ENCODE results near the gene NPTXR. TPM values are rescaled to one million over a fixed set of nuclear protein-coding genes. Genes with fewer than 3 reads are reported as not detected.

Gene NPTXR
- total RNA-seq, 4 donors from 2014 or later: 3.6 to 8.7 (median 4.4) TPM

DNA sequence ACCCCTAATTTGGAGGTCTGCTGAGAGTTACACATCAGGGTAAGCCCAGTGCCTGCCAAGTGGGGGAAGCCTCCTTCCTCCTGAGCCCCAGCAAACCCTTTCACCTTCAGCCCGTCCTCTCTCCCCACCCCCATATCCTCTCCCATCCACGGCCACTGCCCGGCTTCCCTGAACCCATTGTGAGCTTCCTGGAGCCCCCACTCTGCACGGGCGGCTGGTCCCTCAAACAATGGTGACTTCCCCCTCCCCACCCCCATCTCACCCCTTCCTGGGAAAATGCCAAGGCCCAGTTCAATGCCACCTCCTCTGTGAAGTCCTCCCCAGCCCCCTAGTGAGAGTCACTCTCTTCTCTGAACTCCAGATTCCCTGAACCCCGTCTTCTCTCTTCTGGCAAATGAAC is 67.7 kb downstream of the NPTXR start:
- 60 to 61% methylated on average over 6 of the region's 6 CpGs for WGBS, 2 donors
- DNase-seq: no peak
- H3K27ac ChIP-seq: no peak overlapping the region
- H3K4me1 ChIP-seq: no peaks in the 10 kb centered on the region
- H3K4me3 ChIP-seq (replicated peaks in 1 of 3): no peak overlapping the region
- no peaks in the 10 kb centered on the region for H3K27me3 ChIP-seq
- TF ChIP-seq CTCF (IDR thresholded peaks at IDR 0.05): no peak
- no peak for TF ChIP-seq POLR2A (IDR thresholded peaks at IDR 0.05)
- no peaks in the 10 kb centered on the region for H3K9me3 ChIP-seq
- peaks cover 11 to 12% of the 10 kb centered on the region in 2 donors for H3K36me3 ChIP-seq
- intact Hi-C loops (cut with DNase I): loop anchor here (10.0 kb wide), 2 partner anchors 89 to 349 kb away; no protein-coding TSS in a partner anchor

GRCh38 chr22:38775656-38776055 is 68.2 kb downstream of the NPTXR start:
- Histone ChIP-seq H3K36me3 (peaks cover 8 to 9% of the 10 kb centered on the region in 2 donors), H3K27me3 (no peaks in the 10 kb centered on the region), H3K4me1 (no peaks in the 10 kb centered on the region), H3K4me3 (replicated peaks in 1 of 3) (no peak overlapping the region), H3K27ac (no peak overlapping the region), H3K9me3 (no peaks in the 10 kb centered on the region)
- TF ChIP-seq POLR2A (IDR thresholded peaks at IDR 0.05): no peak
- TF ChIP-seq CTCF (IDR thresholded peaks at IDR 0.05): no peak
- intact Hi-C loops (cut with DNase I): loop anchor here (10.0 kb wide), 2 partner anchors 89 to 349 kb away; no protein-coding TSS in a partner anchor
- WGBS, 2 donors: 72 to 80% methylated on average over 11 to 12 of the region's 13 CpGs
- DNase-seq: no peak

DNA sequence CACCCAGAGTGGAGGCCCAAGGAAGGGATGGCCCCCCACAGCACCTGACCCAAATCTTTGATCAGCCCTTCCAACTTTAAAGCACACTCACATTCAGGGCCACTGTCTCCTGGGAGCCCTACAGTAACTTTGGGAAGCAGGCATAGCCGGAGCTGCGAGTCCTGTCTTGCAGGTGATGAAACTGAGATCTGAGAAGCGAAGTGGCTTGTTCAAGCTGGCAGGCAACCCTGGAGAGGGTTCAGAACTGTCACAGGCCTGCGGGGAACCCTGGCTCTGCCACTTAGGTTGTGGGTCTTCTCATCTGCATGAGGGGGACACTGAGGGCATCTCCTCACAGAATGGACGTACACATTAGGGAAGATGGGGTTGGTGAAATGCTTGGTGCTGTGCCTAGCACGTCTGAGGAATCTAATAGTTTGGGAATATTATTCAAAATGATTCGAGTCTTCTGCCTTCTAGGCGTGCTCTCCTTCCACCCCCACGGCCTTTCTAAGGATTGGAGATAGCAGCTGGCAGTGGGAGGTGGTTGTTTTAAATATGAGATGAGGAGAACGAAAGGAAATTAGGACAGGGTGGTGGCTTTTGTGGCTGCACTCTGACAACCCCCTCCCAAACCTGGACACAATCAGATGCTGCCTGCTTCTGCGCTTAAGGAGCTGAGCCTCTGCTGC is 69.2 kb downstream of the NPTXR start:
- no peaks in the 10 kb centered on the region for H3K4me1 ChIP-seq
- DNase-seq: no peak
- H3K27ac ChIP-seq: no peak overlapping the region
- no peaks in the 10 kb centered on the region for H3K36me3 ChIP-seq
- 81 to 90% methylated on average over 10 to 11 of the region's 11 CpGs for WGBS, 2 donors
- no peaks in the 10 kb centered on the region for H3K9me3 ChIP-seq
- H3K4me3 ChIP-seq (replicated peaks in 1 of 3): no peak overlapping the region
- no peaks in the 10 kb centered on the region for H3K27me3 ChIP-seq
- TF ChIP-seq POLR2A (IDR thresholded peaks at IDR 0.05): no peak
- no peak for TF ChIP-seq CTCF (IDR thresholded peaks at IDR 0.05)
- intact Hi-C loops (cut with DNase I): loop anchor here (10.0 kb wide), 2 partner anchors 90 to 350 kb away; no protein-coding TSS in a partner anchor

DNA sequence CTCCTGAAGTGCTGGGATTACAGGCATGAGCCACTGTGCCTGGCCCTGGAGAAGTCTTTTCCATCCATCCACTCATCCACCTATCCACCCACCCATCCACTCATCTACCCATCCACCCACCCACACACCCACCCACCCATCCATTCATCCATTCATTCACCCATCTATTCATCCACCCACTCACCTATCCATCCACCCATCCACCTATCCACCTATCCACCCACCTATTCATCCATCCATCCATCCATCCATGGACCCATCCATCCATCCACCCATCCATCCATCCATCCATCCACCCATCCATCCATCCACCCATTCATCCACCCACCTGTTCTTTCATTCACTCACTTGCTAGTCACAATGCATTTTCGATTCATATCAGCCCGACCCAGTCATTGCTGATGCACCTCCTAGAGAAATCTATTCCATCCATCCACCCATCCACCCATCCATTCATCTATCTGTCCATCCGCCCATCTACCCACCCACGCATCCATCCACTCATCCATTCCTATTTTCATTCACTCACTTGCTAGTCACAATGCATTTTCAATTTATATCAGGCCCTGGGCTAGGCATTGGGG is 70.4 kb downstream of the NPTXR start:
- intact Hi-C loops (cut with DNase I): loop anchor here (10.0 kb wide), 2 partner anchors 91 to 351 kb away; no protein-coding TSS in a partner anchor
- H3K9me3 ChIP-seq: no peaks in the 10 kb centered on the region
- no peak overlapping the region for H3K4me3 ChIP-seq (replicated peaks in 1 of 3)

More for the DNA sequence above, 70.4 kb downstream of the NPTXR start:
- DNase-seq: no peak
- WGBS, 2 donors: 98 to 99% methylated on average over 4 of the region's 4 CpGs
- H3K4me1 ChIP-seq: no peaks in the 10 kb centered on the region
- H3K27ac ChIP-seq: no peak overlapping the region
- H3K36me3 ChIP-seq: no peaks in the 10 kb centered on the region
- H3K27me3 ChIP-seq: no peaks in the 10 kb centered on the region
- no peak for TF ChIP-seq POLR2A (IDR thresholded peaks at IDR 0.05)
- TF ChIP-seq CTCF (IDR thresholded peaks at IDR 0.05): no peak

Measured in thyroid gland (tissue), 4 donors.